NCI-H1417 treated with DMSO at 0.1 percent for 48 hours (cell line): Measurements from ENCODE around the gene CNIH3.
"Not testable (repeated sequence)": the region's sequence is repeated elsewhere in the genome, so short reads cannot be mapped to it uniquely, and the experiment has no call there.

Experiments used
- DNase-seq: peaks from one replicate; lab custom pipeline; 2025; lab: John Stamatoyannopoulos, UW

CNIH3 gene

DNA sequence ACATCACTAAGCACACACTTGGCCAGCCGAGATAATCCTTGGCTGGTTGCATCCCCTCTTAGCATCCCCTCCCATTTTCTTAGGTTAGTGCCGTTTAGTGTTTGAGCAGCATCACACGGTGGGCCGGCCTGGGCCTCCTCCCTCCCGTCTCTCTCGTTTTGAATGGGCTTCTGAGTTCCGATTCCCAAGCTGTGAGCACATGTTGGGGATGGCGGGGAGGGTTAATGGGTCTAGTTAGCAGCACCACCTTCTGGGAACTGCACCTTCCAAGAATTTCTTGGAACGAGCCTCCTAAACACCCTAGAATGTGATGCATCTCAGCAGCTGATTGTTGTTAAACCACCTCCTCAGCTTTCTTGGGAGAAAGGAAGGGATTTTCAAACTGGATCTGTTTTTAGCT lies 73.3 kb downstream of the CNIH3 start:
- no peak for DNase-seq

DNA sequence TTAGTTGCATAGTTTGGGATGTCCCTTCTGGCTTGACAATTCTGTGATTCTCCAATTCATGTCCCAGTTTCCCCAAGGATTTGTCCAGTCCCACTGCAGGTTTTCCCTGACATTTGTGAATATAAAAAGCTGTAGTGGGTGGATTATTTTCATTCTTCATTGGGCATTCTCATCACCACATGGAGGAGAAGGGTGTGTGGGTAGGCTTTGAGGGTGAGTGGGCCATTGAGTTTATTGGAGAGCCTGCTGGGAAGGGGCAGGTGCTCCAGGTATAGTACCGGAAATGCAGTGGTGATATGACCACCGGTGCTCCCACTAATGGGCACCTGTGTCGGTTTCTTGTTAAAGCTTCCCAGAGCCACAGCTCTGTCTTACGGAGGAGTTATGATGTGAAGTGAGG lies 74.5 kb downstream of the CNIH3 start:
- no peak for DNase-seq

DNA sequence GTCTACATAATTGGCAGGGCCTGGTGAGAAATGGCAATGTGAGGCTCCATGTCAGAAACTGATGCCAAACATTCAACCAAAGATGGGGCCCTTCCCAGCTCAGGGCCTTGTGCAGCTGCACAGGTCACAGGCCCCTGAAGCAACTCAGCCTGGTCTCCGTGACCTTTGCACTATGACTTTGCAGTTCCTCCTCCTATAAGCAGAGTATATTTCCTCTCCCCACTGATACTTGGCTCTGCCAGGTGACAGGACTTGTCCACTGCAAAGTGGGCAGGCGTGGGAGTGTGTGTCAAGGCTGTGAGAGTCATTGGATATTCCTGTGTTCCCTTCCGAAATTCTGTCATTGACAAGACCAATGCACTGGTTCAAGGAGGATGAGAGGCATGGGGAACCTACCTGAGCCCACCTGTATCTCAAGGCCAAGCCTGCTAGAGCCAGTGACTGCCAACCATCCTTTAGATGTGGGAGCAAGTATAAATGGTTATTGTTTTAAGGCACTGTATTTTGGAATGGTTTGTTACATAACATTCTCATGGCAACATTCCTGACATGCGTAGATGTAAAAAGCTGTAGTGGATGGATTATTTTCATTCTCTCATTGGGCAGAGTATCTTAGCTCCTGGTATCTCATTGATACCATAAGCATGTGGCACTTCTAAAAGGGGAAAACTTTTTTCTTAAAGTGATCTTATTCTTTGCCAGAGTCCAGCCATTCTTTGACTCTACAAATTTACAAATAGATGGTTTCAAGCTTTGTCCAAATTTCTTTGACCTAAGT lies 75.2 kb downstream of the CNIH3 start:
- DNase-seq: no peak

DNA sequence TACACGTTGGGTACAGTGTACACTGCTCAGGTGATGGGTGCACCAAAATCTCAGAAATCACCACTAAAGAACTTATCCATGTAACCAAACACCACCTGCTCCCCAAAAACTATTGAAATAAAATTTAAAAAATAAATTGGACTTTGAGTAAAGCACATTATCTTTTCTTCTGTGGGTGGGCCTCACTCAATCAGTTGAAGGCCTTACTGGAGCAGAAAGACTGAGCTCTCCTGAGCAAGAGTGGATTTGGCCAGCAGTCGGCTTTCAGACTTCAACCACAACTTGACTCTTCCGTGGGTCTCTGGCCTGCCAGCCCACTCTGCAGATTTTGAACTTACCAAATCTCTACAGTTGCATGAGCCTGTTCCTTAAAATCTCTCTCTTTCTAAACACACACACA lies 78.9 kb downstream of the CNIH3 start:
- no peak for DNase-seq

DNA sequence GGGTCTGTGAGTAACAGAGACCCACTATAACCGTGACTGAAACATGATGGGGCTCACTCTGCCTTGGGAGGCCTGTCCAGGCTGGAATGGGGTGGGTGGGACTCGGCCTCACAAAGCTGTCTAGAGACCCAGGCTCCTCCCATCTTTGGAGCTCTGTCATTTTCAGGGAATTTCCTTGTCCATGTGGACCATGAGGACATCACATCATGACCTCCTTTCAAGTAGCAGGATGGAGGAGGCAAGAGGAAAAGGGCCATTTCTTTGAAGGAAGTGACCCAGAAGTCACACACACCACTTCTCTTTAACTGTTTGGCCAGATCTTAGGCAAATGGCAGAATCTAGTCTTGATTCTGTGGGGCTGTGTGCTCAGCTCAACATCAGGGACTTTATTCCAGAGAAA lies 79.9 kb downstream of the CNIH3 start:
- no peak for DNase-seq

DNA sequence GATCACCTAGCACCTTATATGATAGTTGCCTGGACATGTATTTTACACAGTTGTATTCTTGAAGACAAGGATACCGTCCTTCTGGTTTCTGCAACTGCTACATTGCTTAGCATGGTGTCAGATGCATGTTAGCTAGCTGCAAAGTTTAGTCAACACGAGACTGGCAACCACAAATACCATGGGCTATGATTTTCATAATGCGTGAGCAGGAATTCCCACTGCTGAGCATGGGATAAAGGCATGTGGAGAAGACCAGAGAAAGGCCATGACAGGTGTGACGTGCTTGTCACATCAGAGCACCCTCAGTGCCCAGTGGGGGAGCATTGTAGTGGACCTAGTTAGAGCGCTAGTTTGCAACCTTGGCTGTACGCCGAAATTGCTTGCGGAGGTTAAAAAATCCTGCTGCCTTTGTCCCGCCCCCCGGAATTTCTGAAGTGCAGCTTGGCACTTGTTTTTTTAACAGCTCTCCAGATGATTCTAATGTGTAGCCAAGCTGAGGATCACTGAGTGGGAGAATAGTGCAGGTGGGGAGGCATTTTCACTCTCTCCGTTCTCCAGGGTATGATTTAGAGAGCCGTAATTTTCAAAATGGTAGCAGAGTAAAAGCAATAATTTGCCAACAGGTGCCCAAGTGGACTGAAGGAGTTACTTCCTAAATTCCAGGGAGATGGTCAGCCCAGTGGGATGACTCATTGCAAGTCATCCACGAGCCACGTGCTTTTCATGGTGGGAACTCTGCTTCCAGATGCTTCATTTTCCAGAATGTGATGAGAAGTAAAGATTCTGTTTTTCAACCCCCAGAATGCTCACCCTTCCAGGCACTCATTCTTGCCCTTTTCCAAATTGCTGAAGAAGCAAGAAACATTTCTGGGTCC lies 81.0 kb downstream of the CNIH3 start:
- no peak for DNase-seq

DNA sequence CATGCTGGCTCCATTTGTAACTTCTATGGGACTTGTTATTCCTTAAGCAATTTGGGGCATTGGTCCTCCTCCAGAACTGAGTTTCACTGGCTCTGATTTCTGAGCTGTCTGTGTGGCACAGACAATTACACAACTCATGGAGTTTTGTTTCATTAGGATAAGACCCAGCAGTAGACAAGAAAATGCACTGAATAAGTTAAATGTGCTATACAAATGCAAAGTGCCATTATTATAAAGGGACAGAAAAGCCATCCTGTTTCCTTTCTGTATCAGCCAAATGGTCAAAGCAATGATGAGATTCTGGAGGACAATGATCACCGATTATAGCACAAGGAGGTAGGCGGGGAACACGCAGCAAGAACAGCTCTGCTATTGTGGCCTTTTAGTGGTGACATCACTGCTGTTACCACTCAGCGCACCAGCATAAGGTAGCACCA lies 81.9 kb downstream of the CNIH3 start:
- DNase-seq: no peak

DNA sequence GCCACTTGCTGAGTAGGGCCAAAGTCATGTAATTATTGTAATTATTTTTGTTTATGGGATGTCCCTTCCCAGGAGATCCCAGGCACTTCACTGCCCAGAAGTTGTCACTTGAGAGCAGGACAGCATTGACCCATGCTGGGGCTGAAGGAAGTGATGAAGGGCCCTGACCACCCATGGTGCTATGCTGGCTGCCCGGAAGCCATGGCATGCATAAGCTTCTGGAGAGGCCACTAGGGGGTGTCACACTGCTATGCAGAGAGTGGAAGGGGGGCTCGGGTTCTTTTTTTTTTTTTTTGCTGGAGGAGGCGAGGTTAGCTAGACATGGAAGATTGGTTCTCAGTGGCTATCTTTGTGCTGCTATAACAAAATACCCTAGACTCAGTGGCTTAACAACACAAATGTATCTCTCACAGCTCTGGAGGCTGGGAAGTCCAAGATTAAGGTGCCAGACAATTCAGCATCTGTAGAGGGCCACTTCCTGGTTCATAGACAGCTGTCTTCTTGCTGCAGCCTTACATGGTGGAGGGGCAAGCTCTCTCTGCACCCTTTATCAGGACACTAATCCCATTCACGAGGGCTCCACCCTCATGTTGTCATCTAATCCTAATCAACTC lies 84.9 kb downstream of the CNIH3 start:
- no peak for DNase-seq

DNA sequence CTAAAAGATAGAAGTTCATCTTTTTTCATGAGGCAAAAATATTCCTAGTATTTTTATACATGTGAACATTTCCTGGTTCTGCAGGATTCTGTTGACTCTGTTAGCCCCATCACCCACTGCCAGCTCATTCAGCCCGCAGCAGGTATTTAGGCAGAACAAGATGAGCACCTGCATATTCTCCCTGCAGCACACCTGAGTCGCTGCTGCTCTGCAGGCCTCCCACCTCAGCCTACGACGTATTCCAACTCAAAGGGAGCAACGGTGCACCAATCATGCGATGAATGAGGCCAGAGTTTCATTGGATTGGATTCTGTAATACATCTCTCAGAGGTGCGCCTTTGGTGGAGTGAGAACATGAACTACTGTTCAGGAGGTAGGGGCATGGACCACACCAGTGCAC lies 87.6 kb downstream of the CNIH3 start:
- no peak for DNase-seq

DNA sequence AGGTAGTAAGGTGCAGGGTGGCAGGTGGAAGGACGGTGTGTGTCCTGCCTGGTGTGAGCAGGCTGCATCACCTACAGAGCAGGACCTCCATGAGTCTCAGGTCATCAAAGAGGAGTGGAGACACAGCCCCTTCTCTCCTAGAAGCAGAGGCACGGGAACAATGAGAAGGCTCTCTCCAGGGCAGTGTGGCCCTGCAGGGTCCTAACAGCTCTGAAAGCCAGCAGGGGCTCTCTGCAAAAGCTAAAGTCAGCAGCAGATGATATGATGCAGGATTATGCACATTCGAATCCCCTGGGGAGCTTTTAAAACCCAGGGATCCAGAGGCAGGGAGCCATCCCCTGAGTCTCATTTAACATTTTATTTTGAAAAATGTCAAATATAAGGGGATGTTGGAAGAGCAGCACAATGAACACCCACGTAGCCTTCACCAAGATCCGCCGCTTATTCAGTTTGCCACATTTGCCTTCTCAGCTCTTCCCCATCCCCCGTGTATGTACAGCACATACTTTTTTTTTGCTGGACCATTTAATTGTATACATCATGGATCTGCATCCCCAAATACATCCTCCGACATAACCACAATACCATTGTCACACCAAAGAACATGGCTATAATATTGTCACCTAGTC lies 88.1 kb downstream of the CNIH3 start:
- no peak for DNase-seq

DNA sequence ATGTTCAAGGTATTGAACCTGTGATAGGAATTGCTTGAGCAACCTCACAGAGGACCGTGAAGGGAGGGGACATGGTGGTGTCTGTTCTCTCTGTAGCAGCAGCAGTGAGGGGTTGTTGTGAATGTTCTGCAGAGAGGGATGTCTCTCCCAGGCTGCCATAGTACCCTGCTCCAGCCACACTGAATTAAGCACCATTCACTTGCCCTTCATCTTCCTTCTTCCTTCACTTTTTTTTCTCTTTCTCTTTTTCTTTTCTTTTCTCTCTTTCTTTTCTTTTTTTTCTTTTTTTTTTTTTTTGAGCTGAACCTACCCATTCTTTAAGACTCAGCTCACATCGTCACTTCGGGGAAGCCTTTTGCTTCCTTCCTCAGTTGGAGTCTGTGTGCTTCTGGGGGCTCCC lies 89.5 kb downstream of the CNIH3 start:
- no peak for DNase-seq

DNA sequence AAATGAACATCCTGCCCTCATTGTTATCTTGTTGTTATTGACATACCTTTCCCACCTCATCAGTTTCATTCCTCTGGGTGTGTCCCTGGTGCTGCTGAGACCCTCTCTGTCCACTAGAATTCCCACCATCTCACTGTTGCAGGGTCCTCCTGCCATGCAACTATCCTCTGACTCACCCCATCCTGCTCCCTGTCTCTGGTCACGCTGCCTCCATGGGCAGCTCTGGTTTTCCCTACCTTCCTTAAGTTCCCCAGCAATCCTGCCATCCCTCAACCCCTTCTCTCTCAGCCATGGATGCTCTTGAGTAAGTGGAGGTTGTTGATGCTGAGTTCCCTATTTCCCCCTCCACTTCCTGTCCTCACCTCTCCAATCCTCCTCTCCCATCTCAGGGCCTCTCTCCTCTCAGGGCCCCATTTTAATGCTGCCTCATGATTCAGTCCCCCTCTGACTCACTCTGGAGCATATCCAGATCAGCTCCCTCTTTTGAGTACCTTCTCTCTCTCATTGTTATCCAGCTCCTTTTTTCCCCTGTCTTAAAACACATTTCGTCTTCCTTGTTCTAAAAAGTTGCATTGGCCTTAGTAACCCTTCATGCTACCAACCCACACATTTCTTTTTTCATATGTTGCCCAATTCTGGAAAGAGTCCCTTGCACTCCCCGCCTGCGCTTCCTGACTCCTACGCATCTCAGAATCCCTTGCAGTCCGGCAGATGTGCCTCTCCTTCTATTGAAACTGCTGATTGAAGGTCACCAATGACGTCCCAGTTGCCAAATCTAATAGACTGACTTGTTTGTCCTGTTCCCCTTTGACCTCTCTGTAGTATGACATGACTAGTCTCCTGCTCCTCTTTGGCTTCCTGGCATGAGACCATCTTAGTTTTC lies 92.0 kb downstream of the CNIH3 start:
- no peak for DNase-seq

DNA sequence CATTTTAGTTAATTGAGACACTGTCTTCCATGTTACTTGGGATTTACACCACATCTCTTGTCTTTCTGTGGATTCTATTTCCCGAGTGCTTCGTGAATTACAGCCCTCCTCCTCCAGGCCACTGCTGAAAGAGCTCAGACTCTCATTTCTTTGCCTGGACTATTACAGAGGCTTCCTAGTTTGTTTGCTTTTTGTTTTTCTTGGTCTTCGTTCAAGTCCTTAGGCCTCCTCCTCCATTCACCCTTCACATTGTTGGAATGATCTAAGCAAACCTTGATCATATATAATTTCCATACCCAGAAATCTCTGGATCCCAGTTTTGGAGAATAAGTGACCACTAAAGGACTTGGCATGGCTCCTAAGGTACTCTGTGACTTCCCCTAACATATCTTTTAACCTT lies 94.1 kb downstream of the CNIH3 start:
- DNase-seq: no peak

DNA sequence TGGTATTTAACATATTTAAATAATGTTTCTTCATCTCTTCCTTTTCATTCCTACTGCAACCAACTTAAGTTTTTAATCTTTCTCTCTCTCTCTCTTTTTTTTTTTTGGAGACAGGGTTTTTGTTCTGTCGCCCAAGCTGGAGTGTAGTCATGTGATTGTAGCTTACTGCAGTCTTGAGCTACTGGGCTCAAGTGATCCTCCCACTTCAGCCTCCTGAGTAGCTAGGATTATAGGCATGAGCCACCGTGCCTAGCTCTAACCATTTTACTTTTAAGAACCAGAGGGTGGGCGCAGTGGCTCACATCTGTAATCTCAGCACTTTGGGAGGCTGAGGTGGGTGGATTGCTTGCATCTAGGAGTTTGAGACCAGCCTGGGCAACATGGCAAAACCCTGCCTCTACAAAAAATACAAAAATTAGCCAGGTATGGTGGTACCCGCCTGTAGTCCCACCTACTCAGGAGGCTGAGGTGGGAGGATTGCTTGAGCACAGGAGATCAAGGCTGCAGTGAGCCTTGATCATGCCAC lies 95.2 kb downstream of the CNIH3 start:
- not testable (repeated sequence) for DNase-seq

DNA sequence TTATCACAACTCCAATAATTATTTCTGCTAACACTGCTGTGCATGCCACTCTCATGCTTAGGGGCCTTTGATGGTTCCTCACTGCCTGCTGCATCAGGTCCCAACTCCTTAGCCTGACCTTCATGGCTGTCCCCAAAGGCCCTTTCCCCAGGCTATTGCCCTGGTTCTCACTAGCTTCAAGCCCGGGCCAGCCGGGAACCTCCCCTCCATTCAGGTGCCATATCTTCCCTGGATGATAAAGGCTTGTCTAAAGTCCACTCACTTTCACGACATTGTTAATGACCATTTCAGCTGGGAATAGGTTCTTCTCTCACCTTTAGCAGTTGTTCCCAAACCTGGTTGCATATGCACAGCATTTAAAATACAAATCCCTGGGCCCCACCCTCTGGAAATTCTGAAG lies 95.8 kb downstream of the CNIH3 start:
- no peak for DNase-seq

DNA sequence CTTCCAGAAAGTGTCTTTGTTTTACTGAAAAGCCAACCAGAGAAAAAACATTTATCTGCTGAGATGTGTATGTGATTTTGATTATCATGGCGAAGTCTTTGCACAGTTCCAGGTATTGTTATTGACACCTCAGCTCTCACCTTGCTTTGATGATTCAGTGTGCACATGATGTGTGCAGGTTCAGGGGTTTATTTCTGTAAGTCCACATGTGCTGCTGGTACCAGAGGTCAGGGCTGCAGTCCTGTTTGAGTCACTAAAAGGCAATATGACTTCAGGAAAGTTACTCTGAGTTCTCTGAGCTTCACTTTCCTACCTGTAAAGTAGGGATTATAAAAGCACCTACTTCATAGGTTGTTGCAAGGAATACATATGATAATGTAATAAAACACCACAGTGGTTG lies 97.1 kb downstream of the CNIH3 start:
- no peak for DNase-seq

DNA sequence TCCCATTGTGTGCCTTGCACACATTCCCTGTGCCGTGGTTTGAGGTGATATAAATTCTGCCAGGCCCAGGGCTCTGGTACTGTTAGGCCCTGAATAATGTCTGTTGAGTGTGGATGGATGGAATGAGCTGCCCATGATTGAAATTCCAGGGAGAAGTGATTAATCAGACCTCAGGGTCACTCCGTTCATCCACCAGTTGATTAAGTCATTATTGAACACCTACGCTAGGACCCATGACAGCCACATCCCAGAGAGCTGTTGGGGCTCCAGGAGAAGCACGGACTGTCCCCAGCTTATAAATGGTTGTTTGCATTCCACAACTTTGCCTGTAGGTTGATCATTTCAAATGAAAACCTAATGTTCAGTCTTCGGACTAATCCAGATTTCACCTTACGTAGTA lies 98.4 kb downstream of the CNIH3 start:
- no peak for DNase-seq

DNA sequence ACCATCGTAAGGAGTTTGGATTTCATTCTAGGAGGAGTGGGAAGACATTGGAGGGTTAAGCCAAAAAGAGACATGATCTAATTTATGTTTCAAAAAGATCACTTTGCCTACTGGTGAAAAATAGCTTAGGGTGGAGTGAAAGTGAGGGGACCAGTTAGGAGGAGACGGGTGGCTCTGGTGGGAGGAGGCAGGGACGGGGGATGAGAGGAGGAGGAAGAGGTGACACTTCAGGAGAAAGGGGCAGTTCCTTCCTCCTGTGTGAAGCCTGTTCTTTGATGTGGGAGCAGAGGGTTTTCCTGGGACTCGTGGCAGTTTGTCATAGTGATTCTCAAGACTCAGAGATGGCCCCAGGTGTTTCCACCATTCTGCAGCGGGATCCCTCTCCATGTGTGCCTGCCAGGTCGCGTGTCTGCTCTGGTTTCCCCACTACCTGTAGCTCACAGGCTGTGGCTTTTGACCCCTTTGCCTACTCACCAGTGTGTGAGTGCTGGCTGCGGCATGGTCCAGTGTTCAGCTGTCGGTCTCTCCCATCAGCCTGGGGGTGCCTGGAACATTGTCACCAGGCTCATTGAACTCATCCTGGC lies 102.4 kb downstream of the CNIH3 start:
- DNase-seq: no peak

DNA sequence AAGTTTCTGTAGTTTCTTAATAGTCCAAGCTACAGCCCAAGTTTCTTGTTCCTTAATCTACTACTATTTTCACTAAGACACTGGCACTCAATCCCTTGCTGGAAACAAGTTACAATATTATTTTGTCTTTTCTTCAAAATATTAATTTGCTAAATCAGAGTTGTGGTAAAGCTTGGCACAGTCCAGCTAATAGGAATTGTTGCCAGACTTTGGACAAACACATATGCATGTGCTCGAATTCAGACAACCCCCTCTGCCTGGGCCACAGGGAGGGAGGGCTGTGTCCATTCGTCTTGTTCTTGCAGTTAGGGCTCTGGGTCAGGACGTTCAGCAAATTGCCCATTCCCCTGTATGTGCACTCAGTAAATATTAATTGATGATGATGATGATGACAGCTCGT lies 103.6 kb downstream of the CNIH3 start:
- no peak for DNase-seq

DNA sequence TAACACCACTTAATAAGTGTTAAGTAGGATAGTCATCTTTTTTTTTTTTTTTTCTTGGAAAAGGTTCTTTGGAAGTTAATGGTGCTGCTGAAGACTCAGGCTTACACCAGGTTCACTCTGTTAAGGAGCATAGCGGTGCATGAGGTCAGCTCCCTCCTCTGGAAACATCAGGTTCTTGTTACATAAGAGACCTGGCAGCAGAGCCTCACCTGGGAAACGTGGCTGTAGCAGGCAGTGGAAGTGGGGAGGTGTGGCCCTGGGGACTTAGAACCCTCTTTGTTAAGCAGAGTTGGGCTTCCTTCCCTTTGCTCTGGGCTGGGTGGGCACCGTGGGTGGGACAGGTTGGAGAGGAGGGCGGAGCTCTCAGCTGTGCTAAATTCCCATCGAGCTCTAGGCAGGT lies 104.1 kb downstream of the CNIH3 start:
- no peak for DNase-seq

DNA sequence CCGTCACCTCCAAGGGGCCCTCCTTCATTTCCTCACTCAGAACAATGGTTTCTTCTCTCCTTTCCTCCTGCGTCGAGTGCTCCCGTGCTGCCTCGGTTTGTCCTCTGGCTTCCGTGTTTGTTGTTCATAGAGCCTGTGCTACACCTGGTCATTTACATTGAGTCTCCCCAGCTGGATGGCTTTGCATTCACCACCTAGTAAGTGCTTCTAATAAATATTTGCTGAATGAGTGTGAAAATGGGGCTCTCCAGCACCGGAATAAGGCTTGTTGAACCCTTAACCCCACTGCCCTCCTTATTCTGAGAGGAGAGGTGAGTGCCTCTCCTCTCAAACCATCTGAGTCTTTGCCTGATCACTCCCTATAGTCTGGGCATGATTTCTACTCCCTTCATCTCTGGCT lies 104.9 kb downstream of the CNIH3 start:
- no peak for DNase-seq
